BJ (cell line): ENCODE data around the gene TMEM272. TPM values are rescaled to one million over a fixed set of nuclear protein-coding genes. Genes with fewer than 3 reads are reported as not detected.

Source experiments
- CTCF ChIA-PET: fragments of 350-600 bp; formaldehyde crosslinking; extraction: SDS; loops from one replicate; lab custom pipeline; 2021; ENCODE audit warnings: antibody characterized with exemption, inconsistent platforms; lab: Yijun Ruan, JAX
- POLR2A ChIA-PET: fragments of 300-600 bp; sonication (Branson Sonifier 250); formaldehyde crosslinking; extraction: SDS; loops from one replicate; lab custom pipeline; 2021; ENCODE audit warnings: antibody characterized with exemption; lab: Charles Lee
- DNase-seq: peaks from one replicate; pipeline ENCODE4 v3.0.0-alpha.2; 2011; ENCODE audit warnings: low read depth
- H3K27me3 ChIP-seq: 2 replicates; pipeline ENCODE4 v1.6.0; 2011; ENCODE audit warnings: low read length; ENCODE audit not compliant: control insufficient read depth, insufficient read depth
- H3K36me3 ChIP-seq: 2 replicates; pipeline ENCODE4 v1.5.1; 2011; ENCODE audit warnings: low read length; ENCODE audit not compliant: control insufficient read depth, insufficient read depth
- H3K4me3 ChIP-seq: 2 replicates; pipeline ENCODE4 v1.5.1; 2011; ENCODE audit warnings: low read depth, mild to moderate bottlenecking, control low read depth, low read length
- polyA plus RNA-seq: library from polyadenylated mRNA; depleted of rRNA; stranded (reverse); fragments of >200 nt; gene quantifications from 2 replicates; pipeline ENCODE4 v1.2.3, GENCODE V29; 2011
- TF ChIP-seq, protein P1 (sequence below): IDR thresholded peaks from 2 replicates; pipeline ENCODE4 v1.5.1; 2011; ENCODE audit warnings: low read depth, mild to moderate bottlenecking, control low read depth, inconsistent platforms, low read length, moderate library complexity; ENCODE audit not compliant: insufficient read depth

TMEM272 gene
- polyA plus RNA-seq, 1 experiment: not detected

DNA sequence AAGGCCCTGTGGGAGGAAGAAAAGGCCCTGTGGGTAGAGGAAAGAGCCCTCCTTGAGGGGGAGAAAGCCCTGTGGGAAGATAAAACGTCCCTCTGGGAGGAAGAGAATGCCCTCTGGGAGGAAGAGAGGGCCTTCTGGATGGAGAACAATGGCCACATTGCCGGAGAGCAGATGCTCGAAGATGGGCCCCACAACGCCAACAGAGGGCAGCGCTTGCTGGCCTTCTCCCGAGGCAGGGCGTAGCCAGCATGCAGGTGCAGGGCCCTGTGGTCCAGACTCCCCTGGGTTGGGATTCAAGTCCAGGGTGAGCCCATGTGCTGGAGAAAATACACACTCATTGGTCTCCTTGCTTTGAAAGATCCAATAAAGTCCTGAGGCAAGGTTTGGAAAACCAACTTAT, 20.9 kb upstream of the TMEM272 start:
- H3K27me3 ChIP-seq: peaks cover 4% of the 10 kb centered on the region
- H3K4me3 ChIP-seq: no peak overlapping the region
- POLR2A ChIA-PET: no interaction called here
- TF ChIP-seq, protein P1, sequence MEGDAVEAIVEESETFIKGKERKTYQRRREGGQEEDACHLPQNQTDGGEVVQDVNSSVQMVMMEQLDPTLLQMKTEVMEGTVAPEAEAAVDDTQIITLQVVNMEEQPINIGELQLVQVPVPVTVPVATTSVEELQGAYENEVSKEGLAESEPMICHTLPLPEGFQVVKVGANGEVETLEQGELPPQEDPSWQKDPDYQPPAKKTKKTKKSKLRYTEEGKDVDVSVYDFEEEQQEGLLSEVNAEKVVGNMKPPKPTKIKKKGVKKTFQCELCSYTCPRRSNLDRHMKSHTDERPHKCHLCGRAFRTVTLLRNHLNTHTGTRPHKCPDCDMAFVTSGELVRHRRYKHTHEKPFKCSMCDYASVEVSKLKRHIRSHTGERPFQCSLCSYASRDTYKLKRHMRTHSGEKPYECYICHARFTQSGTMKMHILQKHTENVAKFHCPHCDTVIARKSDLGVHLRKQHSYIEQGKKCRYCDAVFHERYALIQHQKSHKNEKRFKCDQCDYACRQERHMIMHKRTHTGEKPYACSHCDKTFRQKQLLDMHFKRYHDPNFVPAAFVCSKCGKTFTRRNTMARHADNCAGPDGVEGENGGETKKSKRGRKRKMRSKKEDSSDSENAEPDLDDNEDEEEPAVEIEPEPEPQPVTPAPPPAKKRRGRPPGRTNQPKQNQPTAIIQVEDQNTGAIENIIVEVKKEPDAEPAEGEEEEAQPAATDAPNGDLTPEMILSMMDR: no peak
- CTCF ChIA-PET: interaction anchor here (0.9 kb wide), 1 partner anchor 31 kb away, joined by 3 read pairs; no protein-coding TSS in a partner anchor
- H3K36me3 ChIP-seq: no peaks in the 10 kb centered on the region
- DNase-seq: no peak

DNA sequence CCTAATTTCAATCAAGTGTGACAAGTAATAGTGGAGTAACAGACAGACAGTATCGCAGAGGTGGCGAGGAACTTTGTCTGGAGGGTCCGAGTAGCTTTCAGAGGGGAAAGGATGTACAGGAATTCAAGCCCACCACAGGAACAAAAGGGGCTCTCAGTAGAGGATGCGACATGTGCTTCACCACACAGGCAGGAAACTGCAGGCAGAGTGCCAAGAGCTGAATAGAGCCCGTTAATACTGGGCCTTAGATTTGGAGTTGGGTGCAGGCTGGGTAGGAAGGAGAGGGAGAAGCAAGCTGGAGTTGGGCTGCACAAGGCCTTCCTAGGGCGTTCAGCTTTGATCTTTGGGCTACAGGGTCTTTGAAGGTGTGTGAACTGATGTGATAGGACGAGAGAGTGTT, 18.0 kb upstream of the TMEM272 start:
- ChIA-PET CTCF (interaction anchor here (2.0 kb wide), 1 partner anchor 13 kb away, joined by 10 read pairs; no protein-coding TSS in a partner anchor), POLR2A (no interaction called here)
- Histone ChIP-seq H3K27me3 (peaks cover 7% of the 10 kb centered on the region), H3K36me3 (no peaks in the 10 kb centered on the region), H3K4me3 (no peak overlapping the region)
- TF ChIP-seq, protein P1: no peak
- no peak for DNase-seq

DNA sequence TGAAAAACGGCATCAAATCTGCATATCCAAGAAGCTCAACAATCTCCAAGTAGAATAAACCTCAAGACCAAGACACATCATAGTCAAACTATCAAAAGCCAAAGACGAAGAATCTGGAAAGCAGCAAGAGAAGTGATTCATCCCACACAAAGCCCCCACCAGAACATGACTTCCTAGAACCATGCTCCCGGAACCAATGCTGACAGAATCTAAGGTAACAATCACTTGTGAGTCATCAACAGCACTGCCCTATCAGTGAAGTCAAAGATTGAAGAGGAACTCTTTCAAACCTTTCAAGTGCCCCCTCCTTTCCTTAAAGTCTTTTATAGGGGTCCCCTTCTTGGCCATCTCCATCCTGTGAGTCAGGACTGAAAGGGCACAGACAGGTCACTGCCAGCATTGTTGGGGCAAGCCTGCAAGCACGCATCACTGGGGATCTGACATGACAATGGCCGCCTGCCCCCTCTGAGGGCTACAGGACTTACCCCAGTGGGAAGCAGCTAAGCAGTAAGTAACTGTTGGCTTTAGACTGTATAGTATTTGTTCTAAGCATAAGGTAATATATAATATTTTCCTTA, 16.8 kb upstream of the TMEM272 start, which contains the start of gene CCDC70:
CCDC70 (plus strand) TSS at position 247 of the 578 bp plus-strand sequence. CDS start 3,443 bp downstream, outside the sequence.
- Histone ChIP-seq H3K27me3 (peaks cover 6% of the 10 kb centered on the region), H3K4me3 (no peak within 1 kb of the TSS), H3K36me3 (no peaks in the 10 kb centered on the region)
- POLR2A ChIA-PET: no interaction called here
- CTCF ChIA-PET: interaction anchor here (0.7 to 2.0 kb wide), 2 partner anchors 10 to 12 kb away, joined by 3 to 10 read pairs; no protein-coding TSS in a partner anchor
- no peak for DNase-seq
- TF ChIP-seq, protein P1: no peak

DNA sequence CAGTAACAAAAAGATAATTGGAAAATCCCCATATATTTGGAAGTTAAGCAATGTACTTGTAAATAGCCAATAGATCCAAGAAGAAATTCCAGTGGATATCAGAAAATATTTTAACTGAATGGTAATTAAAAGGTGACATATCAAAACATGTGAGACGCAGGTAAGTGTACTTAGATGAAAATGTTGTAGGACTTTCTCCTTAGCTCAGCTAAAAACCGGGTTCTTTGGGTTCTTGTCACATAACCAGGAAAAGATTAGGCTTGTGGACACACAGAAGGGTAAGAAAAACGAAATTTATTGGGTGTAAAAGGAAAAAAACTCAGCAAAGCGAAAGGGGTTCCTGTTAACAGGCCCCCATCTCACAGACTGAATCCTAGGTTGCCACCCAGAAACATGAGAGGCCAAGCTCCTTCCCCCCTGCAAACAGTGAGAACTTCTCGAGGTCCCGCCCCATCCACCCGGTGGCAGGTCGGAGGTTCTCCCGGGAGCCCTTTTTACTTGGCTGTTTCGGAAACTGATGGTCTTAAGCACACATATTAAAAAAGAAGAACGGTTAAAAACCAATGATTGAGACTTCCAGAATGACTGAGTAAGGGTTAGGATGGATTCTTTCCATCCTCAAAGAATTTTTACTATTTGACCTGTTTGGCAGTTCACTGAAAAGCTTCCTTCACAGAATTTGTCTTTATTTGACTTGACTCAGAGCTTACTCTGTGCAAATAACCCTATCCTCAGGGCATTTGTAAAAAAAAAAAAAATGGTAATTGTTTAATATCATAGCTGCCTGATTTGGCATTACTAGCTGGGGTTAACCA, 13.7 kb upstream of the TMEM272 start:
- no peak overlapping the region for H3K4me3 ChIP-seq
- POLR2A ChIA-PET: no interaction called here

DNA sequence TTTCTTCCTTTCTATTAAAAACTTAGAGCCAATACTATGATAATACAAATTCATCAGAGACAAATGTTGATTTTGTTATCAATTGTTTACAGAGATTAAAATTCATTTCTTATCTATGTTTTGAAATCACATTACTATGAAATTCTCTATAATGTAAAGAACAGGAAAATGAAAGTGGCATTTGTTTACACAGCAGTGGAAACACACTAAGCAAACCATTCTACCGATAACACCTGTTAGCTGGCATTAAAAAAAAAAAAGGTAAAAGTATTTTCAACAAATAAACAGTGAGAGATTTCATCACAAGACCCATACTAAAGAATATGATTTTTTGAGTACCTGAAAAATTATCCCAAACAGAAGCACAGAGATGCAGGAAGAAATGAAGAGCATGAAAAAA, 12.0 kb upstream of the TMEM272 start:
- H3K27me3 ChIP-seq: peaks cover 4% of the 10 kb centered on the region
- POLR2A ChIA-PET: no interaction called here
- H3K36me3 ChIP-seq: no peaks in the 10 kb centered on the region
- H3K4me3 ChIP-seq: no peak overlapping the region
- TF ChIP-seq, protein P1: no peak
- CTCF ChIA-PET: no interaction called here
- DNase-seq: no peak

More for the DNA sequence above, 13.7 kb upstream of the TMEM272 start:
- Histone ChIP-seq H3K27me3 (peaks cover 6% of the 10 kb centered on the region), H3K36me3 (no peaks in the 10 kb centered on the region)
- TF ChIP-seq, protein P1: no peak
- CTCF ChIA-PET: interaction anchor here (0.7 to 1.0 kb wide), 3 partner anchors 8 to 51 kb away, joined by 3 read pairs; partner anchors contain the start of gene TMEM272
- DNase-seq: no peak
